GM23338 (cell line): ENCODE results near the gene PHACTR1. TPM values are rescaled to one million over a fixed set of nuclear protein-coding genes. Genes with fewer than 3 reads are reported as not detected.

Experiments used
- ATAC-seq: fragments of 200-7000 bp; cut with Tn5 transposase; 3 replicates; pipeline ENCODE4 v1.9.1; 2020
- DNase-seq: peaks from one replicate; pipeline ENCODE4 v3.0.0-alpha.2; 2015; ENCODE audit warnings: low spot score
- H2AFZ ChIP-seq: fragments of 200-600 bp; sonication (generic); 2 replicates; pipeline ENCODE4 v1.8.0; 2016; ENCODE audit warnings: antibody characterized with exemption, mild to moderate bottlenecking, moderate library complexity
- H3F3A ChIP-seq: fragments of 200-600 bp; sonication (generic); replicated peaks from 2 replicates; pipeline ENCODE4 v1.8.0; 2017; ENCODE audit warnings: antibody characterized with exemption, mixed run types, low read depth
- H3K27ac ChIP-seq: fragments of 200-600 bp; sonication (generic); 2 replicates; pipeline ENCODE4 v1.6.1; 2016; ENCODE audit warnings: low read depth
- H3K27me3 ChIP-seq: fragments of 200-600 bp; sonication (generic); 2 replicates; pipeline ENCODE4 v1.8.0; 2016; ENCODE audit warnings: mild to moderate bottlenecking, mixed run types, moderate library complexity; ENCODE audit not compliant: insufficient read depth
- H3K36me3 ChIP-seq: fragments of 200-600 bp; sonication (generic); 2 replicates; pipeline ENCODE4 v1.8.0; 2016; ENCODE audit warnings: mild to moderate bottlenecking; ENCODE audit not compliant: insufficient read depth
- H3K4me1 ChIP-seq: fragments of 200-600 bp; sonication (generic); 2 replicates; pipeline ENCODE4 v1.8.0; 2016; ENCODE audit warnings: mild to moderate bottlenecking, moderate library complexity; ENCODE audit not compliant: insufficient read depth
- H3K4me2 ChIP-seq: fragments of 200-600 bp; sonication (generic); 2 replicates; pipeline ENCODE4 v1.7.1; 2017; ENCODE audit warnings: mixed run types
- H3K4me3 ChIP-seq: fragments of 200-600 bp; sonication (generic); 2 replicates; pipeline ENCODE4 v1.6.1; 2016; ENCODE audit warnings: mixed run types
- H3K79me2 ChIP-seq: fragments of 200-600 bp; sonication (generic); replicated peaks from 2 replicates; pipeline ENCODE4 v1.8.0; 2017; ENCODE audit warnings: mild to moderate bottlenecking; ENCODE audit not compliant: insufficient read depth
- H3K9me2 ChIP-seq: fragments of 200-600 bp; sonication (generic); 2 replicates; pipeline ENCODE4 v1.8.0; 2017; ENCODE audit not compliant: insufficient read depth
- H4K20me1 ChIP-seq: fragments of 200-600 bp; sonication (generic); replicated peaks from 2 replicates; pipeline ENCODE4 v1.8.0; 2017; ENCODE audit warnings: mild to moderate bottlenecking; ENCODE audit not compliant: insufficient read depth
- H3K27ac Mint-ChIP-seq: 2 replicates; pipeline ENCODE4 v1.8.0; 2020; ENCODE audit warnings: inconsistent platforms, mild to moderate bottlenecking, moderate library complexity, mixed read lengths
- H3K27me3 Mint-ChIP-seq: 3 replicates; pipeline ENCODE4 v1.8.0; 2022; ENCODE audit warnings: low read depth, mild to moderate bottlenecking, moderate library complexity, mixed read lengths, inconsistent platforms; ENCODE audit not compliant: insufficient read depth, poor library complexity
- H3K36me3 Mint-ChIP-seq: 3 replicates; pipeline ENCODE4 v1.8.0; 2021; ENCODE audit warnings: low read depth, mild to moderate bottlenecking, inconsistent platforms, moderate library complexity, mixed read lengths
- H3K4me1 Mint-ChIP-seq: 3 replicates; pipeline ENCODE4 v1.8.0; 2020; ENCODE audit warnings: mild to moderate bottlenecking, inconsistent platforms, mixed read lengths
- H3K4me3 Mint-ChIP-seq: 3 replicates; pipeline ENCODE4 v1.8.0; 2021; ENCODE audit warnings: moderate library complexity, mild to moderate bottlenecking, inconsistent platforms, mixed read lengths
- H3K9me3 Mint-ChIP-seq: 3 replicates; pipeline ENCODE4 v1.8.0; 2020; ENCODE audit warnings: moderate library complexity, mild to moderate bottlenecking, inconsistent platforms, mixed read lengths
- CREB1 ChIP-seq: fragments of 250-450 bp; sonication (Bioruptor Pico); IDR thresholded peaks from 2 replicates; pipeline ENCODE4 v1.5.0; 2020; ENCODE audit warnings: low read depth, mild to moderate bottlenecking, moderate library complexity
- CTCF ChIP-seq, 2 experiments: fragments of 200-600 bp in 1 of 2; sonication (generic) in 1 of 2; conservative IDR thresholded peaks; 2 replicates each; pipeline versions ENCODE4 v1.5.1 to v1.6.1; 2016 to 2017; ENCODE audit warnings: antibody characterized with exemption in 2 of 2, low read depth in 2 of 2, mild to moderate bottlenecking in 2 of 2, moderate library complexity in 1 of 2
- ETS1 ChIP-seq: IDR thresholded peaks from 2 replicates; pipeline ENCODE4 v1.6.1; 2016; ENCODE audit warnings: antibody characterized with exemption
- EZH2 ChIP-seq: fragments of 200-600 bp; sonication (generic); IDR thresholded peaks from one replicate; pipeline ENCODE4 v1.8.0; 2017; ENCODE audit warnings: antibody characterized with exemption, mild to moderate bottlenecking, low read depth; ENCODE audit not compliant: unreplicated experiment
- EZH2phosphoT487 ChIP-seq: fragments of 200-600 bp; sonication (generic); IDR thresholded peaks from one replicate; pipeline ENCODE4 v1.8.1; 2018; ENCODE audit warnings: antibody characterized with exemption; ENCODE audit not compliant: unreplicated experiment
- JUNB ChIP-seq: IDR thresholded peaks from one replicate; pipeline ENCODE4 v1.6.1; 2016; ENCODE audit warnings: antibody characterized with exemption; ENCODE audit not compliant: unreplicated experiment
- NANOG ChIP-seq: IDR thresholded peaks from 2 replicates; pipeline ENCODE4 v1.6.1; 2016; ENCODE audit warnings: antibody characterized with exemption, borderline replicate concordance
- POLR2AphosphoS5 ChIP-seq: IDR thresholded peaks from 2 replicates; pipeline ENCODE4 v1.6.1; 2016; ENCODE audit warnings: antibody characterized with exemption, low read depth
- REST ChIP-seq: IDR thresholded peaks from one replicate; pipeline ENCODE4 v1.6.1; 2018; ENCODE audit warnings: antibody characterized with exemption; ENCODE audit not compliant: unreplicated experiment
- STAT1 ChIP-seq: IDR thresholded peaks from one replicate; pipeline ENCODE4 v1.6.1; 2016; ENCODE audit warnings: antibody characterized with exemption; ENCODE audit not compliant: unreplicated experiment
- ZNF114 ChIP-seq: fragments of 250-450 bp; sonication (Bioruptor Pico); IDR thresholded peaks from 2 replicates; pipeline ENCODE4 v1.5.0; 2020; ENCODE audit warnings: mild to moderate bottlenecking, moderate library complexity
- ZNF331 ChIP-seq: fragments of 250-450 bp; sonication (Bioruptor Pico); IDR thresholded peaks from 2 replicates; pipeline ENCODE4 v1.5.0; 2020; ENCODE audit warnings: low read depth, mild to moderate bottlenecking, moderate library complexity
- ZNF462 ChIP-seq: fragments of 250-450 bp; sonication (Bioruptor Pico); IDR thresholded peaks from 2 replicates; pipeline ENCODE4 v1.5.0; 2020; ENCODE audit warnings: mild to moderate bottlenecking, moderate library complexity
- polyA plus RNA-seq: library from polyadenylated mRNA; unstranded; fragments of >200 nt; fragmentation: Nextera tagmentation; extraction: Ambion mirVana; gene quantifications from 2 replicates; pipeline ENCODE4 v1.2.1, GENCODE V29; 2016
- total RNA-seq: library from RNA; depleted of rRNA; stranded (reverse); fragments of >200 nt; shearing (Covaris generic); gene quantifications from 2 replicates; pipeline ENCODE4 v1.2.3, GENCODE V29; 2014

Gene PHACTR1
- total and polyA plus RNA-seq, 2 experiments from 2014 or later: 5.9 to 19.3 TPM

GRCh38 chr6:12984776-12985175 lies 268.2 kb downstream of the PHACTR1 start:
- TF ChIP-seq ZNF331: no peak
- TF ChIP-seq JUNB: no peak
- TF ChIP-seq CREB1 (CRISPR knock-in tag): no peak
- TF ChIP-seq REST: no peak
- no peak for TF ChIP-seq POLR2AphosphoS5
- no peak for TF ChIP-seq ZNF462 (CRISPR knock-in tag)
- no peak for TF ChIP-seq ZNF114 (CRISPR knock-in tag)
- no peak for TF ChIP-seq EZH2
- no peak for TF ChIP-seq ETS1
- no peak for TF ChIP-seq EZH2phosphoT487
- no peak for TF ChIP-seq CTCF (conservative IDR thresholded peaks at IDR 0.05; ENCODE audit: low read depth in 2 of 2)
- TF ChIP-seq STAT1: no peak
- TF ChIP-seq NANOG: no peak
- no peak overlapping the region for H3K4me2 ChIP-seq
- H3K4me1 ChIP-seq: no peaks in the 10 kb centered on the region
- no peak overlapping the region for H3K27ac ChIP-seq
- no peak for ATAC-seq
- no peaks in the 10 kb centered on the region for H3K9me2 ChIP-seq
- no peak overlapping the region for H3K27ac Mint-ChIP-seq
- no peaks in the 10 kb centered on the region for H3F3A ChIP-seq
- H3K79me2 ChIP-seq: no peaks in the 10 kb centered on the region
- H3K36me3 Mint-ChIP-seq: peaks cover 5% of the 10 kb centered on the region; the same call in 2 of the 3 replicates
- H3K27me3 Mint-ChIP-seq: no peaks in the 10 kb centered on the region
- no peak overlapping the region for H3K4me3 ChIP-seq
- H4K20me1 ChIP-seq: no peaks in the 10 kb centered on the region
- no peak for DNase-seq
- no peaks in the 10 kb centered on the region for H3K36me3 ChIP-seq
- no peaks in the 10 kb centered on the region for H3K27me3 ChIP-seq
- H3K9me3 Mint-ChIP-seq: peaks cover 4% of the 10 kb centered on the region; the same call in 1 of the 3 replicates
- H2AFZ ChIP-seq: no peak overlapping the region
- H3K4me3 Mint-ChIP-seq: no peak overlapping the region
- no peaks in the 10 kb centered on the region for H3K4me1 Mint-ChIP-seq
